Kidney epithelial cell (primary cell): Measurements from ENCODE around the gene CASR. TPM values are rescaled to one million over a fixed set of nuclear protein-coding genes. Genes with fewer than 3 reads are reported as not detected.
A peak's percentile ranks its signal among the peaks of the same experiment; 100 is the strongest.

Experiments used
- DNase-seq: peaks from one replicate; pipeline ENCODE4 v3.0.0-alpha.2; 2010; ENCODE audit warnings: low read depth
- H3K27me3 ChIP-seq: 2 replicates; pipeline ENCODE4 v1.6.0; 2011; ENCODE audit warnings: low read length; ENCODE audit not compliant: control insufficient read depth, insufficient read depth
- H3K36me3 ChIP-seq: 2 replicates; pipeline ENCODE4 v1.5.1; 2011; ENCODE audit warnings: low read length; ENCODE audit not compliant: control insufficient read depth, insufficient read depth
- H3K4me3 ChIP-seq: 2 replicates; pipeline ENCODE4 v1.5.1; 2011; ENCODE audit warnings: low read depth, mild to moderate bottlenecking, control low read depth, low read length
- CTCF ChIP-seq: IDR thresholded peaks from 2 replicates; pipeline ENCODE4 v1.5.1; 2011; ENCODE audit warnings: mild to moderate bottlenecking, moderate library complexity, low read length, control low read depth, inconsistent platforms; ENCODE audit not compliant: insufficient read depth, poor library complexity, severe bottlenecking
- total RNA-seq: library from RNA; depleted of rRNA; stranded (reverse); fragments of >200 nt; gene quantifications from 2 replicates; pipeline ENCODE4 v1.2.3, GENCODE V29; 2015

CASR gene
- total RNA-seq, 1 donor from 2014 or later: 0.04 TPM

- no peaks in the 10 kb centered on the region for H3K36me3 ChIP-seq
- H3K27me3 ChIP-seq: no peaks in the 10 kb centered on the region
- H3K4me3 ChIP-seq: no peak overlapping the region
- peak; percentile 45 for TF ChIP-seq CTCF
- DNase-seq: no peak
Measured at GRCh38 chr3:122299872-122300460, 116.5 kb downstream of the CASR start.

GRCh38 chr3:122301063-122301462 is 117.6 kb downstream of the CASR start:
- Histone ChIP-seq H3K4me3 (no peak overlapping the region), H3K36me3 (no peaks in the 10 kb centered on the region), H3K27me3 (no peaks in the 10 kb centered on the region)
- DNase-seq: no peak
- TF ChIP-seq CTCF: no peak

- Histone ChIP-seq H3K36me3 (no peaks in the 10 kb centered on the region), H3K4me3 (no peak overlapping the region), H3K27me3 (no peaks in the 10 kb centered on the region)
- no peak for DNase-seq
- peak; percentile 28 for TF ChIP-seq CTCF
Measured at GRCh38 chr3:122305818-122306621, 122.6 kb downstream of the CASR start.

GRCh38 chr3:122306622-122306953 is 123.1 kb downstream of the CASR start:
- Histone ChIP-seq H3K36me3 (no peaks in the 10 kb centered on the region), H3K27me3 (no peaks in the 10 kb centered on the region), H3K4me3 (no peak overlapping the region)
- DNase-seq: no peak
- no peak for TF ChIP-seq CTCF

GRCh38 chr3:122307094-122307687 is 123.7 kb downstream of the CASR start:
- TF ChIP-seq CTCF: no peak
- Histone ChIP-seq H3K27me3 (no peaks in the 10 kb centered on the region), H3K4me3 (no peak overlapping the region), H3K36me3 (no peaks in the 10 kb centered on the region)
- no peak for DNase-seq

- Histone ChIP-seq H3K27me3 (no peaks in the 10 kb centered on the region), H3K4me3 (no peak overlapping the region), H3K36me3 (no peaks in the 10 kb centered on the region)
- no peak for TF ChIP-seq CTCF
- DNase-seq: no peak
Measured at GRCh38 chr3:122307976-122308375, 124.5 kb downstream of the CASR start.
